GM06990 (cell line): ENCODE measurements around the gene ZNF785.
A peak's percentile ranks its signal among the peaks of the same experiment; 100 is the strongest.

ENCODE experiments used
- DNase-seq: peaks from one replicate; pipeline ENCODE4 v3.0.0-alpha.2; 2011; ENCODE audit not compliant: insufficient read length; ENCODE audit errors: extremely low read depth
- H3K27me3 ChIP-seq: replicated peaks from 2 replicates; pipeline ENCODE4 v1.6.0; 2011; ENCODE audit warnings: low read length; ENCODE audit not compliant: control insufficient read depth, insufficient read depth
- H3K36me3 ChIP-seq: 2 replicates; pipeline ENCODE4 v1.5.1; 2011; ENCODE audit warnings: low read length; ENCODE audit not compliant: control insufficient read depth, insufficient read depth
- H3K4me3 ChIP-seq: replicated peaks from 2 replicates; pipeline ENCODE4 v1.5.1; 2011; ENCODE audit warnings: low read depth, mild to moderate bottlenecking, control low read depth, low read length
- CTCF ChIP-seq: IDR thresholded peaks from 2 replicates; pipeline ENCODE4 v1.5.1; 2011; ENCODE audit warnings: low read length, control low read depth, mild to moderate bottlenecking, inconsistent platforms; ENCODE audit not compliant: insufficient read depth, poor library complexity, severe bottlenecking

ZNF785 gene

GRCh38 chr16:30574678-30575077, 10.8 kb downstream of the ZNF785 start:
- no peak for DNase-seq
- Histone ChIP-seq H3K36me3 (peaks cover 5% of the 10 kb centered on the region), H3K4me3 (no peak overlapping the region), H3K27me3 (no peaks in the 10 kb centered on the region)
- no peak for TF ChIP-seq CTCF

- no peaks in the 10 kb centered on the region; the same call in 1 of the 2 replicates for H3K36me3 ChIP-seq
Observed at GRCh38 chr16:30571445-30572322, 13.8 kb downstream of the ZNF785 start, which contains the start of gene ZNF688. ZNF688 (minus strand) TSS chr16:30571714; CDS start chr16:30571629, 85 bp downstream.

GRCh38 chr16:30570636-30571444, 14.7 kb downstream of the ZNF785 start:
- no peaks in the 10 kb centered on the region; the same call in 1 of the 2 replicates for H3K36me3 ChIP-seq
- no peak for TF ChIP-seq CTCF
- H3K4me3 ChIP-seq: peak overlapping the region; percentile 65
- no peaks in the 10 kb centered on the region for H3K27me3 ChIP-seq
- DNase-seq: no peak

More at GRCh38 chr16:30571445-30572322, 13.8 kb downstream of the ZNF785 start, which contains the start of gene ZNF688:
- no peak for TF ChIP-seq CTCF
- peak; percentile 92 for DNase-seq
- Histone ChIP-seq H3K4me3 (peak within 1 kb of the TSS; percentile 65), H3K27me3 (no peaks in the 10 kb centered on the region)

- H3K27me3 ChIP-seq: no peaks in the 10 kb centered on the region
- no peaks in the 10 kb centered on the region; the same call in 1 of the 2 replicates for H3K36me3 ChIP-seq
- DNase-seq: no peak
- H3K4me3 ChIP-seq: no peak overlapping the region
- TF ChIP-seq CTCF: no peak
Observed at GRCh38 chr16:30569746-30570635, 15.5 kb downstream of the ZNF785 start.

- no peak for DNase-seq
- H3K36me3 ChIP-seq: no peaks in the 10 kb centered on the region; the same call in 1 of the 2 replicates
- no peak for TF ChIP-seq CTCF
- H3K27me3 ChIP-seq: no peaks in the 10 kb centered on the region
- no peak overlapping the region for H3K4me3 ChIP-seq
Observed at GRCh38 chr16:30569281-30569680, 16.2 kb downstream of the ZNF785 start.
